ENCODE data around the gene TMCO5A.

Gene TMCO5A

GRCh38 chr15:37900326-37901221 is 33.9 kb upstream of the TMCO5A start:
- H3K4me3 ChIP-seq (ENCODE audit: low read length) = no peak overlapping the region

GRCh38 chr15:37902126-37902525 is 32.3 kb upstream of the TMCO5A start:
- DNase-seq (ENCODE audit: low read depth) = no peak
- no peak overlapping the region for H3K4me3 ChIP-seq (ENCODE audit: low read length)
- no peak for TF ChIP-seq CTCF (IDR thresholded peaks at IDR 0.05; ENCODE audit: insufficient read depth, low read depth, low read length, missing control alignments)

More at GRCh38 chr15:37900326-37901221, 33.9 kb upstream of the TMCO5A start:
- no peak for TF ChIP-seq CTCF (IDR thresholded peaks at IDR 0.05; ENCODE audit: insufficient read depth, low read depth, low read length, missing control alignments)
- peak; percentile 69 for DNase-seq (ENCODE audit: low read depth)

DNA sequence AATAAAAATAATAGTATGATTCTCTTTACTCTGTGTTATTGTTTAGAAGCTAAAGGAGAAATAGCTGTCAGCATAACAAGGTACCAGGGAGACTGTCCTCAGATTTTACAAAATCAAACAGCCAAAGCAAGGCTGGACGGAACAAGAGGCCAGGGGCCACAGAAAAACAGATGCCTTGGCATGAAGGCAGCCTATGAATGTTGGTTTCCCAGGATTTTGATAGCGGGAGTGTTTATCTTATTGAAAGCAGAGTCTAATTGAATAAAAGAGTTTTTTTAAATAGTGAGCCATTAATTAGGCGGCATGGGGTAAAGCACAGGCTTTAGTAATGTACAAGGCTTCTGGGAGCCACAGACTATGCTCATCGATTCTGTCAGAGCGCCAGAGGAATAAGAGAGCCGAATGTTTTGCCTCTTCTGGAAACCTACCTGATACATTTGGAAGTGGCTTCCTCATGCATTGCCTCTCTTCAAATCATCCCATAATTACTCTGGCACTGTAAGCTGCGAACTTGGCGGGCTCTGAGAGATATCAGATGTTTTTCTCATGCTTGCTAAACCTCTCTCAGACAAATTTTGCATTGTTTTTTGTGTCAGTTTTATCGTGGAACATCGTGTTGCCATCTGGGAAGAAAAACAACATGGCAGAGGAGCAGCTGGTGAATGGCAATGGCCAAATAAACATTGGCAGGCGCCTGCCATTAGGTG is 30.4 kb upstream of the TMCO5A start:
- no peak for DNase-seq (ENCODE audit: low read depth)
- TF ChIP-seq CTCF (IDR thresholded peaks at IDR 0.05; ENCODE audit: insufficient read depth, low read depth, low read length, missing control alignments) = no peak
- H3K4me3 ChIP-seq (ENCODE audit: low read length) = no peak overlapping the region

GRCh38 chr15:37907136-37907535 is 27.3 kb upstream of the TMCO5A start:
- TF ChIP-seq CTCF (IDR thresholded peaks at IDR 0.05; ENCODE audit: insufficient read depth, low read depth, low read length, missing control alignments) = no peak
- DNase-seq (ENCODE audit: low read depth) = peak; percentile 68
- no peak overlapping the region for H3K4me3 ChIP-seq (ENCODE audit: low read length)

- no peak overlapping the region for H3K4me3 ChIP-seq (ENCODE audit: low read length)
- peak; percentile 67 for DNase-seq (ENCODE audit: low read depth)
- TF ChIP-seq CTCF (IDR thresholded peaks at IDR 0.05; ENCODE audit: insufficient read depth, low read depth, low read length, missing control alignments) = no peak
These were observed 12.7 kb upstream of the TMCO5A start for GRCh38 chr15:37921527-37922385.

- DNase-seq (ENCODE audit: low read depth) = no peak
- H3K4me3 ChIP-seq (ENCODE audit: low read length) = no peak overlapping the region
- TF ChIP-seq CTCF (IDR thresholded peaks at IDR 0.05; ENCODE audit: insufficient read depth, low read depth, low read length, missing control alignments) = no peak
These were observed 8.3 kb upstream of the TMCO5A start for GRCh38 chr15:37926136-37926535.
